A549 (cell line): ENCODE measurements around the gene DYNC1I2. TPM values are rescaled to one million over a fixed set of nuclear protein-coding genes. Genes with fewer than 3 reads are reported as not detected.

ENCODE experiments used
- ATAC-seq, 2 experiments: fragments of 200-7000 bp in 1 of 2; fragments of >200 bp in 1 of 2; cut with Nextera tagmentation in 1 of 2; cut with Tn5 transposase in 1 of 2; 3 replicates each; pipeline versions ENCODE4 v1.8.0 to v1.9.1; 2018 to 2020; ENCODE audit warnings: mild to moderate bottlenecking in 1 of 2, moderate library complexity in 1 of 2
- CTCF ChIA-PET: fragments of 300-600 bp; sonication (Branson Sonifier 250); formaldehyde crosslinking; extraction: SDS; loops from one replicate; lab custom pipeline; 2021; ENCODE audit warnings: antibody characterized with exemption, inconsistent platforms; lab: Yijun Ruan, JAX
- POLR2A ChIA-PET: fragments of 350-600 bp; formaldehyde crosslinking; extraction: SDS; loops from one replicate; lab custom pipeline; 2021; ENCODE audit warnings: antibody characterized with exemption, inconsistent platforms; lab: Yijun Ruan, JAX
- DNase-seq, 2 experiments: peaks; one replicate each; pipeline versions ENCODE4 v3.0.0 to v3.0.0-alpha.2; 2011 to 2016; ENCODE audit warnings: low read depth in 1 of 2, low spot score in 1 of 2
- FAIRE-seq: peaks from 2 replicates; lab custom pipeline; 2011; peaks lifted over from hg19 to GRCh38; lab: Jason Lieb, UNC
- H3K27ac ChIP-seq, 2 experiments: fragments of >200 bp; sonication (Bioruptor Twin); formaldehyde crosslinking; 3 replicates each; pipeline ENCODE4 v1.5.1; 2016 to 2017
- H3K4me1 ChIP-seq: fragments of >200 bp; sonication (Bioruptor Twin); formaldehyde crosslinking; 3 replicates; pipeline ENCODE4 v1.6.1; 2016
- H3K4me2 ChIP-seq: fragments of >200 bp; sonication (Bioruptor Twin); formaldehyde crosslinking; 3 replicates; pipeline ENCODE4 v1.6.1; 2016
- H3K4me3 ChIP-seq: fragments of >200 bp; sonication (Bioruptor Twin); formaldehyde crosslinking; 3 replicates; pipeline ENCODE4 v1.5.1; 2016
- H3K9me3 ChIP-seq: fragments of >200 bp; sonication (Bioruptor Twin); formaldehyde crosslinking; 3 replicates; pipeline ENCODE4 v1.6.1; 2016
- ATOH8 ChIP-seq: fragments of 250-450 bp; sonication (Bioruptor Pico); IDR thresholded peaks from 2 replicates; pipeline ENCODE4 v1.5.0; 2020; ENCODE audit warnings: low read depth, mild to moderate bottlenecking, moderate library complexity
- BCL3 ChIP-seq: fragments of >200 bp; sonication (Bioruptor Twin); formaldehyde crosslinking; IDR thresholded peaks from 3 replicates; pipeline ENCODE4 v1.6.1; 2016
- CBX8 ChIP-seq: fragments of 200-600 bp; sonication (generic); IDR thresholded peaks from 2 replicates; pipeline ENCODE4 v1.6.1; 2016
- CEBPB ChIP-seq, 2 experiments: fragments of >200 bp in 1 of 2; sonication (Bioruptor Twin) in 1 of 2; formaldehyde crosslinking in 1 of 2; IDR thresholded peaks; 2 replicates each; pipeline ENCODE4 v1.6.1; 2012 to 2016
- CHD2 ChIP-seq: fragments of 150-350 bp; IDR thresholded peaks from 2 replicates; pipeline ENCODE4 v1.6.1; 2014; ENCODE audit warnings: low read length; ENCODE audit not compliant: partially characterized antibody
- CHD4 ChIP-seq: fragments of 200-600 bp; sonication (generic); IDR thresholded peaks from 2 replicates; pipeline ENCODE4 v1.6.1; 2016; ENCODE audit warnings: antibody characterized with exemption, mild to moderate bottlenecking, borderline replicate concordance
- FOSB ChIP-seq: fragments of 250-450 bp; sonication (Bioruptor Pico); IDR thresholded peaks from 2 replicates; pipeline ENCODE4 v1.5.0; 2020; ENCODE audit warnings: mild to moderate bottlenecking, moderate library complexity
- FOSL2 ChIP-seq, 2 experiments: fragments of 450-650 bp in 1 of 2; fragments of >200 bp in 1 of 2; sonication (Bioruptor Twin) in 1 of 2; formaldehyde crosslinking; IDR thresholded peaks; 2 replicates each; pipeline versions ENCODE4 v1.5.0 to v1.6.1; 2016 to 2020; ENCODE audit warnings: mild to moderate bottlenecking in 1 of 2, moderate library complexity in 1 of 2
- GATA3 ChIP-seq: IDR thresholded peaks from 2 replicates; pipeline ENCODE4 v1.6.1; 2012; ENCODE audit warnings: borderline replicate concordance
- HDAC2 ChIP-seq: fragments of 200-600 bp; sonication (generic); IDR thresholded peaks from 2 replicates; pipeline ENCODE4 v1.6.1; 2016
- HOXB13 ChIP-seq: fragments of 250-450 bp; sonication (Bioruptor Pico); IDR thresholded peaks from 2 replicates; pipeline ENCODE4 v1.5.0; 2020; ENCODE audit warnings: low read depth, mild to moderate bottlenecking, moderate library complexity
- HOXB5 ChIP-seq: fragments of 250-450 bp; sonication (Bioruptor Pico); IDR thresholded peaks from 2 replicates; pipeline ENCODE4 v1.5.0; 2020; ENCODE audit warnings: mild to moderate bottlenecking, moderate library complexity
- KDM5A ChIP-seq: fragments of 200-600 bp; sonication (generic); IDR thresholded peaks from 2 replicates; pipeline ENCODE4 v1.6.1; 2016; ENCODE audit warnings: antibody characterized with exemption, mild to moderate bottlenecking
- MAFK ChIP-seq: fragments of 450-650 bp; IDR thresholded peaks from 2 replicates; pipeline ENCODE4 v1.6.1; 2014; ENCODE audit not compliant: partially characterized antibody
- MAX ChIP-seq: IDR thresholded peaks from 2 replicates; pipeline ENCODE4 v1.6.1; 2012
- MAZ ChIP-seq: fragments of 150-350 bp; IDR thresholded peaks from 2 replicates; pipeline ENCODE4 v1.6.1; 2014; ENCODE audit warnings: antibody characterized with exemption, low read depth, low read length, borderline replicate concordance
- NPAS2 ChIP-seq: fragments of 250-450 bp; sonication (Bioruptor Pico); IDR thresholded peaks from 2 replicates; pipeline ENCODE4 v1.8.0; 2022; ENCODE audit warnings: mild to moderate bottlenecking, moderate library complexity, borderline replicate concordance
- POLR2A ChIP-seq: IDR thresholded peaks from 2 replicates; pipeline ENCODE4 v1.6.1; 2012; ENCODE audit warnings: mild to moderate bottlenecking, low read length
- POLR2AphosphoS2 ChIP-seq: conservative IDR thresholded peaks from 2 replicates; pipeline ENCODE4 v1.6.1; 2012; ENCODE audit warnings: low read length, improper control_type of control experiment, inconsistent platforms
- RARB ChIP-seq: fragments of 250-450 bp; sonication (Bioruptor Pico); IDR thresholded peaks from 2 replicates; pipeline ENCODE4 v1.8.0; 2021; ENCODE audit warnings: mild to moderate bottlenecking, moderate library complexity
- RCOR1 ChIP-seq: fragments of 150-350 bp; IDR thresholded peaks from 2 replicates; pipeline ENCODE4 v1.6.1; 2014; ENCODE audit warnings: antibody characterized with exemption, low read length, low read depth
- REST ChIP-seq: fragments of 200-600 bp; sonication (generic); IDR thresholded peaks from 2 replicates; pipeline ENCODE4 v1.6.1; 2016; ENCODE audit warnings: antibody characterized with exemption, mild to moderate bottlenecking, moderate library complexity
- ZC3H11A ChIP-seq: fragments of 450-650 bp; IDR thresholded peaks from 2 replicates; pipeline ENCODE4 v1.6.1; 2014; ENCODE audit warnings: antibody characterized with exemption, mild to moderate bottlenecking
- ZNF302 ChIP-seq: fragments of 250-450 bp; sonication (Bioruptor Pico); IDR thresholded peaks from 2 replicates; pipeline ENCODE4 v1.9.0; 2021; ENCODE audit warnings: inconsistent platforms, mild to moderate bottlenecking, moderate library complexity
- WGBS: methylation state at CpG from one replicate; pipeline ENCODE4 v1.1.6; 2017; ENCODE audit errors: missing lambda C conversion rate; 5-methylcytosine and 5-hydroxymethylcytosine counted together
- polyA plus RNA-seq, 4 experiments: library from polyadenylated mRNA; depleted of rRNA in 3 of 4; stranded (reverse); fragments of >200 nt; fragmentation: RNase III in 1 of 4; extraction: RNeasy Plus Mini Kit Qiagen cat#74134 plus additional on column Dnase treatment in 1 of 4; gene quantifications; 2 replicates in 3 of 4; 3 replicates in 1 of 4; pipeline ENCODE4 v1.2.3, GENCODE V29; 2011 to 2017

The DYNC1I2 gene
- polyA plus RNA-seq, 2 of the 4 experiments (the other 2 are of a cell fraction) = 87.6 to 150 TPM

GRCh38 chr2:171675810-171676345, 11.4 kb upstream of the DYNC1I2 start:
- WGBS = 68% methylated on average over 7 of the region's 7 CpGs
- no peak for TF ChIP-seq HOXB13 (CRISPR knock-in tag)
- TF ChIP-seq POLR2AphosphoS2 = no peak
- TF ChIP-seq ZNF302 (CRISPR knock-in tag) = no peak
- TF ChIP-seq NPAS2 = no peak
- no peak for TF ChIP-seq HDAC2
- TF ChIP-seq CHD2 = no peak
- no peak for TF ChIP-seq ZC3H11A
- no peak for TF ChIP-seq KDM5A
- TF ChIP-seq RARB = no peak
- no peak for TF ChIP-seq MAFK
- TF ChIP-seq RCOR1 = no peak
- no peak for TF ChIP-seq ATOH8 (CRISPR knock-in tag)
- no peak for TF ChIP-seq CBX8
- TF ChIP-seq CEBPB (IDR thresholded peaks at IDR 0.05) = no peak
- no peak for TF ChIP-seq POLR2A
- no peak for TF ChIP-seq MAX
- TF ChIP-seq CHD4 = no peak
- no peak for TF ChIP-seq MAZ
- no peak for TF ChIP-seq BCL3
- H3K4me1 ChIP-seq = no peaks in the 10 kb centered on the region
- DNase-seq = no peak
- no peak overlapping the region for H3K4me3 ChIP-seq
- ChIA-PET POLR2A (no interaction called here), CTCF (interaction anchor here (1.3 kb wide), 1 partner anchor 102 kb away, joined by 3 read pairs; no protein-coding TSS in a partner anchor)
- H3K9me3 ChIP-seq = no peaks in the 10 kb centered on the region
- no peak overlapping the region for H3K4me2 ChIP-seq
- no peak for FAIRE-seq
- no peak for ATAC-seq
- H3K27ac ChIP-seq = no peak overlapping the region

GRCh38 chr2:171678619-171679018, 8.7 kb upstream of the DYNC1I2 start:
- CTCF ChIA-PET = interaction anchor here (0.6 to 1.5 kb wide), 3 partner anchors 66 to 105 kb away, joined by 3 to 5 read pairs (median 3); no protein-coding TSS in a partner anchor
- ATAC-seq = no peak

More at GRCh38 chr2:171678619-171679018, 8.7 kb upstream of the DYNC1I2 start:
- no peak overlapping the region for H3K27ac ChIP-seq
- H3K4me1 ChIP-seq = no peaks in the 10 kb centered on the region
- no peaks in the 10 kb centered on the region for H3K9me3 ChIP-seq
- H3K4me3 ChIP-seq = no peak overlapping the region
- WGBS = 68% methylated on average over 1 of the region's 1 CpG
- POLR2A ChIA-PET = no interaction called here
- no peak for DNase-seq
- no peak for FAIRE-seq
- H3K4me2 ChIP-seq = no peak overlapping the region
- TF ChIP-seq FOSL2 (IDR thresholded peaks at IDR 0.05) (no peak), FOSL2 (CRISPR knock-in tag; IDR thresholded peaks at IDR 0.05) (no peak), GATA3 (no peak), REST (no peak), HOXB5 (CRISPR knock-in tag) (no peak), FOSB (CRISPR knock-in tag) (no peak)
- TF ChIP-seq, all 56 proteins: peak for 0
